GM20000 (cell line): Measurements from ENCODE around the gene BATF2.

ENCODE experiments used
- DNase-seq: peaks from one replicate; pipeline ENCODE4 v3.0.0; 2012; ENCODE audit warnings: low spot score
- CTCF ChIP-seq: IDR thresholded peaks from 2 replicates; pipeline ENCODE4 v1.5.1; 2012; ENCODE audit warnings: mild to moderate bottlenecking, control low read depth; ENCODE audit errors: extremely low read depth, missing control alignments

The BATF2 gene

DNA sequence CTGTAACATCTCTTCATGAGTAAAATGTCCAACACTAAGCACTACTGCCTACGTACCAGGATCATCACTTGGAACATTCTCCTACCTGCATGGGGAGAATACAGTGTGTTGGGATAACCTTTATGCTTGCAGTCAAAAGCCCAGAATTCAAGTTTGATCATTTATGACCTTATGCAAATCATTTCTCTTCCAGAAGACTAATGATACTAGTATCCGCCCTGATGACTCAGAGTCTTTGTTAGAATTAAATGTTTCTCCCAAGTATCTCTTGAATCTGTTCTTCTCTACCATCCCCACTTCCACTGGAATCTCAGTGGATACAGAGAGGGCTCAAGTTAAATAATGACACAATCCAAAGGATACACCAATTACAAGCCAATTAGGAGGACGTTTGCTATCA lies 37.3 kb downstream of the BATF2 start:
- DNase-seq: no peak
- no peak for TF ChIP-seq CTCF

GRCh38 chr11:64954201-64954600 lies 42.6 kb downstream of the BATF2 start:
- TF ChIP-seq CTCF: no peak
- no peak for DNase-seq

DNA sequence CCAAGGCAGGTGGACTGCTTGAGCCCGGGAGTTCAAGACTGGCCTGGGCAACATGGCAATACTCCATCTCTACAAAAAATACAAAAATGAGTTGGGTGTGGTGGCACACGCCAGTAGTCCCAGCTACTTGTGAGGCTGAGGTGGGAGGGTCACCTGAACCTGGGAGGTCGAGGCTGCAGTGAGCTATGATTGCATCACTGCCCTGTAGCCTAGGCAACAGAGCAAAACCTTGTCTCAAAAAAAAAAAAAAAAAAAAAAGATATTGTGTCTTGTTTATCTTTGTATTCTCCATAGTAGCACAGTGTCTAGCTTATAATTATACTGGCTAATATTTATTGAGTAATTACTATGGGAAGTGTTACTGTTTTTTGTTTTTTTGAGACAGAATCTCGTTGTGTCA lies 45.2 kb downstream of the BATF2 start:
- no peak for TF ChIP-seq CTCF
- no peak for DNase-seq

- TF ChIP-seq CTCF: no peak
- DNase-seq: no peak
Measured at GRCh38 chr11:64947208-64947814, 49.5 kb downstream of the BATF2 start.
